Osteocyte (in vitro differentiated cells): ENCODE results near the gene F12. TPM values are rescaled to one million over a fixed set of nuclear protein-coding genes. Genes with fewer than 3 reads are reported as not detected.

Experiments used
- DNase-seq: peaks from one replicate; pipeline ENCODE4 v3.0.0; 2021; ENCODE audit warnings: mixed read lengths; ENCODE audit not compliant: unreplicated experiment; ENCODE audit errors: extremely low spot score
- H3K27ac Mint-ChIP-seq: one replicate; pipeline ENCODE4 v1.8.0; 2021; ENCODE audit warnings: mild to moderate bottlenecking, mixed read lengths; ENCODE audit not compliant: unreplicated experiment
- H3K27me3 Mint-ChIP-seq: one replicate; pipeline ENCODE4 v1.8.0; 2021; ENCODE audit warnings: mixed read lengths; ENCODE audit not compliant: unreplicated experiment
- H3K36me3 Mint-ChIP-seq: one replicate; pipeline ENCODE4 v1.8.0; 2021; ENCODE audit warnings: mixed read lengths; ENCODE audit not compliant: unreplicated experiment
- H3K4me1 Mint-ChIP-seq: one replicate; pipeline ENCODE4 v1.8.0; 2021; ENCODE audit warnings: mixed read lengths; ENCODE audit not compliant: unreplicated experiment
- H3K4me3 Mint-ChIP-seq: one replicate; pipeline ENCODE4 v1.8.0; 2021; ENCODE audit warnings: mild to moderate bottlenecking, moderate library complexity, mixed read lengths; ENCODE audit not compliant: unreplicated experiment
- H3K9me3 Mint-ChIP-seq: one replicate; pipeline ENCODE4 v1.8.0; 2021; ENCODE audit warnings: mixed read lengths; ENCODE audit not compliant: unreplicated experiment
- total RNA-seq: library from RNA; stranded (reverse); gene quantifications from 2 replicates; pipeline ENCODE4 v1.2.1, GENCODE V29; 2021
- TF ChIP-seq, protein P1 (sequence below): fragments of 200-600 bp; sonication (generic); IDR thresholded peaks from 2 replicates; pipeline ENCODE4 v1.5.0; 2021; ENCODE audit warnings: antibody characterized with exemption, mild to moderate bottlenecking, moderate library complexity

The F12 gene
- total RNA-seq, 1 donor from 2014 or later: 1.5 TPM

DNA sequence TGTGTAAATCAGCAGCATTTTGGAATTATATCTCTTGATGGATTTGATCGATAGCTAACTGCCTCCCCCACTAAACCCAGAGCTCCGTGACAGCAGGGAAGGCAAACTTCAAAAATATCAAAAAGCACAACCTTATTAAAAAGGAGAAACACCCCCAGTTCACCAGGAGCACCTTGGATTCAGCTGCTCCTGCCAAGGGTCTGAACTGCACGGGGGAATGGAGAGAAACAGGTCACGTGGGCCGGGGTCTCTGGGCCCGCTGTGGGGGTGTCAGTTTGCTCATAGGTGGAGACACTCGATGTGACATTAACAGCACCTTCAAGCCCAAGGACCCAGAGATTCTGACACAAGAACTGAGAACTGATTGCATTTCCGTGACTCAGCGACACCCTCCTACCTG lies 26.2 kb downstream of the F12 start:
- TF ChIP-seq, protein P1, sequence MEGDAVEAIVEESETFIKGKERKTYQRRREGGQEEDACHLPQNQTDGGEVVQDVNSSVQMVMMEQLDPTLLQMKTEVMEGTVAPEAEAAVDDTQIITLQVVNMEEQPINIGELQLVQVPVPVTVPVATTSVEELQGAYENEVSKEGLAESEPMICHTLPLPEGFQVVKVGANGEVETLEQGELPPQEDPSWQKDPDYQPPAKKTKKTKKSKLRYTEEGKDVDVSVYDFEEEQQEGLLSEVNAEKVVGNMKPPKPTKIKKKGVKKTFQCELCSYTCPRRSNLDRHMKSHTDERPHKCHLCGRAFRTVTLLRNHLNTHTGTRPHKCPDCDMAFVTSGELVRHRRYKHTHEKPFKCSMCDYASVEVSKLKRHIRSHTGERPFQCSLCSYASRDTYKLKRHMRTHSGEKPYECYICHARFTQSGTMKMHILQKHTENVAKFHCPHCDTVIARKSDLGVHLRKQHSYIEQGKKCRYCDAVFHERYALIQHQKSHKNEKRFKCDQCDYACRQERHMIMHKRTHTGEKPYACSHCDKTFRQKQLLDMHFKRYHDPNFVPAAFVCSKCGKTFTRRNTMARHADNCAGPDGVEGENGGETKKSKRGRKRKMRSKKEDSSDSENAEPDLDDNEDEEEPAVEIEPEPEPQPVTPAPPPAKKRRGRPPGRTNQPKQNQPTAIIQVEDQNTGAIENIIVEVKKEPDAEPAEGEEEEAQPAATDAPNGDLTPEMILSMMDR: no peak
- H3K4me1 Mint-ChIP-seq: peaks cover 9% of the 10 kb centered on the region
- H3K36me3 Mint-ChIP-seq: no peaks in the 10 kb centered on the region
- no peaks in the 10 kb centered on the region for H3K9me3 Mint-ChIP-seq
- no peak overlapping the region for H3K4me3 Mint-ChIP-seq
- H3K27ac Mint-ChIP-seq: no peak overlapping the region
- peaks cover 10% of the 10 kb centered on the region for H3K27me3 Mint-ChIP-seq
- DNase-seq: no peak

DNA sequence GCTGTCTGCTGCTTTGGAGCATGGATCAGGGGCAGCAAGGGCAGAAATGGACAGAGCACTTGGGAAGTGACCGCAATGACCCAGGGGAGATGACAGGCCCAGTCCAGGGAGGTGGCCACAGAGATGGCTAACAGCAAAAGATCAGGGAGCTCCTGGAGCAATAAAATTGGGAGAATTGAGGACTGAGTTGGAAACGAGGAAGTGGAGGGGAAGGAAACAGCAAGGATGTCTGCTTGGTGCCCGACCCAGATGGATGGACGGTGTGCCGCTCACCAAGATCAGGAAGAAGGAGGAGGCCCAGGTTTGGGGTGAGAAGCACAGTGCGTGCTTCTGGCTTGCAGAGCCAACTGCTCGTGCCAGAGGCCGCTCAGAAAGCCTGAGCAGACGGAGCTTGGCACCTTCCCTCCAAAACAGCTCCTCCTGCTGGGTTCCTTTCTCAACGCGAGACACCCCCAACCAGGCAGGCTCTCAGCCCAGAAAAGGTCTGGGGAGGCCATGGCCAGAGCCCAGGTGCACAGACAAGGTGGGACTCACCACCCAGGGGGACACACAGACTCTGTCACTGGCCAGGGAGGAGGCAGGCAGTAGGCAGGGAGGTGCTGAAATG lies 26.8 kb downstream of the F12 start:
- H3K4me3 Mint-ChIP-seq: no peak overlapping the region
- peaks cover 10% of the 10 kb centered on the region for H3K27me3 Mint-ChIP-seq
- H3K27ac Mint-ChIP-seq: no peak overlapping the region
- no peaks in the 10 kb centered on the region for H3K9me3 Mint-ChIP-seq
- H3K4me1 Mint-ChIP-seq: peaks cover 9% of the 10 kb centered on the region
- no peaks in the 10 kb centered on the region for H3K36me3 Mint-ChIP-seq
- TF ChIP-seq, protein P1: no peak
- DNase-seq: no peak

DNA sequence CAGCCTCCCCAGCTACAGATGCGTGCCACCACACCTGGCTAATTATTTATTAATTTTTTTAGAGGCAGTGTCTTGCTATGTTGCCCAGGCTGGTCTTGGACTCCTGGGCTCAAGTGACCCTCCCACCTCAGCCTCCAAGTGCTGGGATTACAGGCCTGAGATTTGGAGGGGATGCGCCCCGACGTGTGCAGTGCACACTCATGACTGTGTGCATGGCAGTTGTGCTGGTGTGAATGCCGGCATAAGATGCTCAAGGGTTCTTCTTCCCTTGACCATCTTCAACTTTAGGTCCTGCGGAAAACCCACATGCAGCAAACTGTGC lies 28.6 kb downstream of the F12 start:
- Mint-ChIP-seq H3K4me3 (no peak overlapping the region), H3K36me3 (no peaks in the 10 kb centered on the region), H3K27me3 (peaks cover 10% of the 10 kb centered on the region), H3K27ac (no peak overlapping the region), H3K4me1 (peaks cover 9% of the 10 kb centered on the region), H3K9me3 (no peaks in the 10 kb centered on the region)
- TF ChIP-seq, protein P1: no peak
- DNase-seq: no peak

DNA sequence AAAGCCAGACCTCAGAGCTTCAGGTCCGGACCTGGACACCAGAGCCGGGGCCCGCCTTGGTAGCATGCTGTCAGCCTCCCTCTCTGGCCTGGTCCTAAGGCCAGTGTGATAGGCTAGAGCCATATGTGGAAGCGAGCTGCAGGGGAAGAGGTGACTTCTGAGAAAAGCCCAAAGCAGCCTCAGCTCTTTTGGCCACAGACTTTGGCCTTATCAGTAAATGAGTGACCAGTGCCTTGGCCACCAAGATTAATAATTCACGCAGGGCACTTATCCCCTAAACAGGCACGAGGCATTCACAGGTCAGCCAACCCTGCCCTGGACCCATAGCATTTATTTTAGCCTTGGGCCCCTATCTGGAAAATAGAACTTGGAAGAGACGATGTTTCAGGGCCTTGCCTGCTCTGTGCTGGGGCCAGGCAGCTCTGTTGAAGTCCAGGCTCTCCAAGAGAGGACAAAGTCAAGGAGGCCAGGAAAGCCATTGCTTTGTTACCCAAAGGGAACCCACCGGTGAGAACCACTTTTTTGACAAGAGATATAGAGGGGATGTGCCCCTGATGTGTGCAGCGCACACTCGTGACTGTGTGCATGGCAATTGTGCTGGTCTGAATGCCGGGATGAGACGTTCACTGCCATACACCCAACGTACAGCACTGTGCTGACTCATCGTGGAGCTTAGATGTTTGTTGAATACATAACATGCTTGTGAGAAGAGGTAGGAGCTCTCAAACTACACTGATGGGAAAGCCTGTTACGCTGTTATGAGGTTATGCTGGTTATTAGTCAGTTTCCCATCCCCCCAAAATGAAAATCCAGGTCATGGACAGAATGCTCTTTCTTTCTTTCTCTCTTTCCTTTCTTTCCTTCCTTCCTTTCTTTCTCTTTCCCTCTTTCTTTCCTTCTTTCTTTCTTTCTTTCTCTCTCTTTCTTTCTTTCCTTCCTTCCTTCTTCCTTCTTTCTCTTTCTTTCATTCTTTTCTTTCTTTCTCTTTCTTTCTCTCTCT lies 30.2 kb downstream of the F12 start:
- no peak for DNase-seq
- H3K27me3 Mint-ChIP-seq: peaks cover 10% of the 10 kb centered on the region
- TF ChIP-seq, protein P1: no peak
- no peak overlapping the region for H3K4me3 Mint-ChIP-seq
- H3K36me3 Mint-ChIP-seq: no peaks in the 10 kb centered on the region
- H3K4me1 Mint-ChIP-seq: peaks cover 9% of the 10 kb centered on the region
- H3K27ac Mint-ChIP-seq: no peak overlapping the region
- H3K9me3 Mint-ChIP-seq: no peaks in the 10 kb centered on the region
